Liver (tissue), 9 donors: ENCODE measurements around the gene MCF2L2. TPM values are rescaled to one million over a fixed set of nuclear protein-coding genes. Genes with fewer than 3 reads are reported as not detected.

Experiments used
- DNase-seq: peaks from one replicate; pipeline ENCODE4 v3.0.0-alpha.2; 2017; ENCODE audit warnings: low spot score
- H3K27ac ChIP-seq, 2 donors: one replicate each; pipeline ENCODE4 v1.7.0; 2013; ENCODE audit warnings: inconsistent platforms in 2 of 2, low read length in 2 of 2, control low read depth in 1 of 2, low read depth in 1 of 2, mild to moderate bottlenecking in 1 of 2
- H3K27me3 ChIP-seq, 4 donors: one replicate each; pipeline versions ENCODE4 v1.6.1 to v1.7.0; 2013; ENCODE audit warnings: low read length in 3 of 4, inconsistent platforms in 1 of 4, mild to moderate bottlenecking in 1 of 4, moderate library complexity in 1 of 4; ENCODE audit not compliant: control insufficient read depth in 4 of 4, insufficient read depth in 4 of 4
- H3K36me3 ChIP-seq, 4 donors: one replicate each; pipeline versions ENCODE4 v1.6.1 to v1.7.0; 2013; ENCODE audit warnings: low read length in 3 of 4, mild to moderate bottlenecking in 3 of 4, low read depth in 1 of 4, moderate library complexity in 1 of 4; ENCODE audit not compliant: control insufficient read depth in 4 of 4, insufficient read depth in 3 of 4
- H3K4me1 ChIP-seq, 4 donors: one replicate each; pipeline versions ENCODE4 v1.6.1 to v1.7.0; 2013; ENCODE audit warnings: low read length in 3 of 4, mild to moderate bottlenecking in 3 of 4, moderate library complexity in 1 of 4; ENCODE audit not compliant: control insufficient read depth in 4 of 4, insufficient read depth in 4 of 4
- H3K4me3 ChIP-seq, 3 donors: one replicate each; pipeline versions ENCODE4 v1.6.1 to v1.7.0; 2013; ENCODE audit warnings: low read length in 3 of 3, control low read depth in 1 of 3, low read depth in 1 of 3, mild to moderate bottlenecking in 1 of 3
- H3K9ac ChIP-seq, 2 donors: one replicate each; pipeline ENCODE4 v1.7.0; 2013; ENCODE audit warnings: low read length in 2 of 2, mild to moderate bottlenecking in 2 of 2, moderate library complexity in 2 of 2, control low read depth in 1 of 2, low read depth in 1 of 2
- H3K9me3 ChIP-seq, 4 donors: one replicate each; pipeline versions ENCODE4 v1.6.1 to v1.7.0; 2013; ENCODE audit warnings: low read length in 3 of 4; ENCODE audit not compliant: control insufficient read depth in 4 of 4
- EGR1 ChIP-seq, 2 donors: IDR thresholded peaks; 2 replicates each; pipeline ENCODE4 v1.6.1; 2016 to 2018; ENCODE audit warnings: antibody characterized with exemption in 2 of 2, low read depth in 2 of 2
- FOXA2 ChIP-seq: IDR thresholded peaks from 2 replicates; pipeline ENCODE4 v1.6.1; 2016; ENCODE audit warnings: antibody characterized with exemption
- GABPA ChIP-seq, 2 donors: IDR thresholded peaks in 1 of 2; conservative IDR thresholded peaks in 1 of 2; 2 replicates each; pipeline ENCODE4 v1.6.1; 2016; ENCODE audit warnings: antibody characterized with exemption in 2 of 2, mild to moderate bottlenecking in 1 of 2, moderate library complexity in 1 of 2
- HNF4A ChIP-seq, 2 donors: conservative IDR thresholded peaks; 2 replicates each; pipeline ENCODE4 v1.6.1; 2016; ENCODE audit warnings: antibody characterized with exemption in 2 of 2, mild to moderate bottlenecking in 2 of 2
- HNF4G ChIP-seq: IDR thresholded peaks from 2 replicates; pipeline ENCODE4 v1.6.1; 2016; ENCODE audit warnings: antibody characterized with exemption
- JUND ChIP-seq, 2 donors: IDR thresholded peaks; 2 replicates each; pipeline ENCODE4 v1.6.1; 2016; ENCODE audit warnings: antibody characterized with exemption in 2 of 2
- RXRA ChIP-seq, 2 donors: IDR thresholded peaks; 2 replicates each; pipeline ENCODE4 v1.6.1; 2017 to 2018; ENCODE audit warnings: antibody characterized with exemption in 2 of 2, mild to moderate bottlenecking in 1 of 2
- TAF1 ChIP-seq: conservative IDR thresholded peaks from 2 replicates; pipeline ENCODE4 v1.6.1; 2016; ENCODE audit warnings: antibody characterized with exemption, mild to moderate bottlenecking
- YY1 ChIP-seq: IDR thresholded peaks from 2 replicates; pipeline ENCODE4 v1.6.1; 2016; ENCODE audit warnings: antibody characterized with exemption, mild to moderate bottlenecking
- WGBS: extraction: QIAGEN DNeasy Blood & Tissue Kit; methylation state at CpG from one replicate; pipeline ENCODE4 v1.1.7; 2013; 5-methylcytosine and 5-hydroxymethylcytosine counted together
- polyA plus RNA-seq, 2 donors: library from polyadenylated mRNA; stranded (reverse) in 1 of 2; unstranded in 1 of 2; fragments of 200-250 nt in 1 of 2; fragments of >200 nt in 1 of 2; fragmentation: Nextera tagmentation in 1 of 2; extraction: Ambion mirVana in 1 of 2; gene quantifications; one replicate each; pipeline versions ENCODE4 v1.2.1 to v1.2.3, GENCODE V29; 2013 to 2015
- total RNA-seq, 2 donors: library from RNA; depleted of rRNA; stranded (reverse); fragments of >200 nt; gene quantifications; one replicate each; pipeline ENCODE4 v1.2.3, GENCODE V29; 2014
- TF ChIP-seq, protein P1 (sequence below): IDR thresholded peaks from 2 replicates; pipeline ENCODE4 v1.6.1; 2016; ENCODE audit warnings: antibody characterized with exemption
- TF ChIP-seq, protein P2 (sequence below): IDR thresholded peaks from 2 replicates; pipeline ENCODE4 v1.6.1; 2016; ENCODE audit warnings: antibody characterized with exemption
- TF ChIP-seq, protein P3 (sequence below): IDR thresholded peaks from 2 replicates; pipeline ENCODE4 v1.6.1; 2016; ENCODE audit warnings: antibody characterized with exemption
- TF ChIP-seq, protein P4 (sequence below): IDR thresholded peaks from 2 replicates; pipeline ENCODE4 v1.6.1; 2016; ENCODE audit warnings: antibody characterized with exemption, mild to moderate bottlenecking
- donor health status: healthy.
- donor health status: healthy.
- donor health status: healthy.
- donor health status: healthy.
- donor health status: healthy.

The MCF2L2 gene
- total and polyA plus RNA-seq, 4 donors: 0.02 to 0.47 (median 0.17) TPM; not detected in 1

DNA sequence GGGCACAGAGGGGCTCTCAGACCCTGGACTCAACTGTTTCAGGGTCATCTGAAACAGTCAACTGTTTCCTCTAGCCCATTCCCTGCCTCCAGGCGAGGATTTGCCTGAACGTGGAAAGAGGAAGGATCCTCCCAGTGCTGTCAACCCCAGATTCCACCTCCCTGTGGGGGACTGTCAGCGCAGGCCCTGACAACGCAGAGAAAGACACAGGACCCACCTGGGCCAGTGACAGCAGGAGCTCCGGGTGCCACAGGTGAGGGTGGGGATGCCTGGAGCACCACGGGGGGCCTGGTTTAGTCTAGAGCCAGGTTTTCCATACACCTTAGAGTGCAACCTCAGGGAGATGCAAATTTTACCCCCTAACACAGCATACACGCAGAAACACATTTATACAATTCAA, 246.3 kb downstream of the MCF2L2 start (continued):
- TF ChIP-seq, protein P1, sequence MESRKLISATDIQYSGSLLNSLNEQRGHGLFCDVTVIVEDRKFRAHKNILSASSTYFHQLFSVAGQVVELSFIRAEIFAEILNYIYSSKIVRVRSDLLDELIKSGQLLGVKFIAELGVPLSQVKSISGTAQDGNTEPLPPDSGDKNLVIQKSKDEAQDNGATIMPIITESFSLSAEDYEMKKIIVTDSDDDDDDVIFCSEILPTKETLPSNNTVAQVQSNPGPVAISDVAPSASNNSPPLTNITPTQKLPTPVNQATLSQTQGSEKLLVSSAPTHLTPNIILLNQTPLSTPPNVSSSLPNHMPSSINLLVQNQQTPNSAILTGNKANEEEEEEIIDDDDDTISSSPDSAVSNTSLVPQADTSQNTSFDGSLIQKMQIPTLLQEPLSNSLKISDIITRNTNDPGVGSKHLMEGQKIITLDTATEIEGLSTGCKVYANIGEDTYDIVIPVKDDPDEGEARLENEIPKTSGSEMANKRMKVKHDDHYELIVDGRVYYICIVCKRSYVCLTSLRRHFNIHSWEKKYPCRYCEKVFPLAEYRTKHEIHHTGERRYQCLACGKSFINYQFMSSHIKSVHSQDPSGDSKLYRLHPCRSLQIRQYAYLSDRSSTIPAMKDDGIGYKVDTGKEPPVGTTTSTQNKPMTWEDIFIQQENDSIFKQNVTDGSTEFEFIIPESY: no peak

DNA sequence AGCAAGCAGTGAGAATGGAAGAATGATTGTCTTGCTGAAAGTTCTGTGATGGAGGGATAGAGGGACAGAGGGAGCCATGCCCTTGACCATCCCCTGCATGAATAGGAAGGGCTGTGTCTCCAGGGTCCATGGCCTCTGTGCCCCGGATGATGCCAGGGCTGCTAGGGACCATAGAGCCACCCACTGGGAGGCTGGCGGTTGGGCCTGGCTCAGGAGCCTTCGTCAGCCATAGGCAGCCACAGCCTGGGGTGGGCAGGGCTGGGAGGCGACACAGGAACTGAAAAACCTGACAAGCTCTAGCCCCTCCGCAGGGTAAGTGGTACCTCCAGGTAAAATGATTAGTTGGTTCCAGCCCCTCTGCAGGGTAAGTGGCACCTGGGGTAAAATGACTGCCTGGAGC, 246.8 kb downstream of the MCF2L2 start:
- H3K4me3 ChIP-seq: no peak overlapping the region
- DNase-seq: no peak
- WGBS: 89% methylated on average over 5 of the region's 5 CpGs
- H3K36me3 ChIP-seq: no peaks in the 10 kb centered on the region
- H3K27me3 ChIP-seq: peaks cover 0 to 5% (median 2%) of the 10 kb centered on the region in 4 donors
- no peaks in the 10 kb centered on the region for H3K9me3 ChIP-seq
- no peak overlapping the region for H3K9ac ChIP-seq
- no peak overlapping the region for H3K27ac ChIP-seq
- TF ChIP-seq EGR1 (IDR thresholded peaks at IDR 0.05; ENCODE audit: low read depth in 2 of 2): no peak
- TF ChIP-seq HNF4G: no peak
- TF ChIP-seq RXRA (IDR thresholded peaks at IDR 0.05): no peak
- TF ChIP-seq HNF4A (conservative IDR thresholded peaks at IDR 0.05): no peak
- TF ChIP-seq, protein P2, sequence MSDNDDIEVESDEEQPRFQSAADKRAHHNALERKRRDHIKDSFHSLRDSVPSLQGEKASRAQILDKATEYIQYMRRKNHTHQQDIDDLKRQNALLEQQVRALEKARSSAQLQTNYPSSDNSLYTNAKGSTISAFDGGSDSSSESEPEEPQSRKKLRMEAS: no peak
- no peak for TF ChIP-seq GABPA (IDR thresholded peaks at IDR 0.05 in 1 of 2, conservative IDR thresholded peaks at IDR 0.05 in 1 of 2)
- TF ChIP-seq, protein P1: no peak
- TF ChIP-seq JUND (IDR thresholded peaks at IDR 0.05): no peak
- TF ChIP-seq, protein P3, sequence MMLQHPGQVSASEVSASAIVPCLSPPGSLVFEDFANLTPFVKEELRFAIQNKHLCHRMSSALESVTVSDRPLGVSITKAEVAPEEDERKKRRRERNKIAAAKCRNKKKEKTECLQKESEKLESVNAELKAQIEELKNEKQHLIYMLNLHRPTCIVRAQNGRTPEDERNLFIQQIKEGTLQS: no peak
- no peak for TF ChIP-seq YY1
- no peak for TF ChIP-seq TAF1
- TF ChIP-seq, protein P4, sequence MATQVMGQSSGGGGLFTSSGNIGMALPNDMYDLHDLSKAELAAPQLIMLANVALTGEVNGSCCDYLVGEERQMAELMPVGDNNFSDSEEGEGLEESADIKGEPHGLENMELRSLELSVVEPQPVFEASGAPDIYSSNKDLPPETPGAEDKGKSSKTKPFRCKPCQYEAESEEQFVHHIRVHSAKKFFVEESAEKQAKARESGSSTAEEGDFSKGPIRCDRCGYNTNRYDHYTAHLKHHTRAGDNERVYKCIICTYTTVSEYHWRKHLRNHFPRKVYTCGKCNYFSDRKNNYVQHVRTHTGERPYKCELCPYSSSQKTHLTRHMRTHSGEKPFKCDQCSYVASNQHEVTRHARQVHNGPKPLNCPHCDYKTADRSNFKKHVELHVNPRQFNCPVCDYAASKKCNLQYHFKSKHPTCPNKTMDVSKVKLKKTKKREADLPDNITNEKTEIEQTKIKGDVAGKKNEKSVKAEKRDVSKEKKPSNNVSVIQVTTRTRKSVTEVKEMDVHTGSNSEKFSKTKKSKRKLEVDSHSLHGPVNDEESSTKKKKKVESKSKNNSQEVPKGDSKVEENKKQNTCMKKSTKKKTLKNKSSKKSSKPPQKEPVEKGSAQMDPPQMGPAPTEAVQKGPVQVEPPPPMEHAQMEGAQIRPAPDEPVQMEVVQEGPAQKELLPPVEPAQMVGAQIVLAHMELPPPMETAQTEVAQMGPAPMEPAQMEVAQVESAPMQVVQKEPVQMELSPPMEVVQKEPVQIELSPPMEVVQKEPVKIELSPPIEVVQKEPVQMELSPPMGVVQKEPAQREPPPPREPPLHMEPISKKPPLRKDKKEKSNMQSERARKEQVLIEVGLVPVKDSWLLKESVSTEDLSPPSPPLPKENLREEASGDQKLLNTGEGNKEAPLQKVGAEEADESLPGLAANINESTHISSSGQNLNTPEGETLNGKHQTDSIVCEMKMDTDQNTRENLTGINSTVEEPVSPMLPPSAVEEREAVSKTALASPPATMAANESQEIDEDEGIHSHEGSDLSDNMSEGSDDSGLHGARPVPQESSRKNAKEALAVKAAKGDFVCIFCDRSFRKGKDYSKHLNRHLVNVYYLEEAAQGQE: no peak
- no peak for TF ChIP-seq FOXA2
- H3K4me1 ChIP-seq: peaks cover 7 to 11% (median 10%) of the 10 kb centered on the region in 4 donors
